NCI-H1092 treated with DMSO at 0.1 percent for 48 hours (cell line): Measurements from ENCODE around the gene MASP1.
"Not testable (repeated sequence)": the region's sequence is repeated elsewhere in the genome, so short reads cannot be mapped to it uniquely, and the experiment has no call there.

Source experiments
- DNase-seq: peaks from one replicate; lab custom pipeline; 2025; lab: John Stamatoyannopoulos, UW

Gene MASP1

DNA sequence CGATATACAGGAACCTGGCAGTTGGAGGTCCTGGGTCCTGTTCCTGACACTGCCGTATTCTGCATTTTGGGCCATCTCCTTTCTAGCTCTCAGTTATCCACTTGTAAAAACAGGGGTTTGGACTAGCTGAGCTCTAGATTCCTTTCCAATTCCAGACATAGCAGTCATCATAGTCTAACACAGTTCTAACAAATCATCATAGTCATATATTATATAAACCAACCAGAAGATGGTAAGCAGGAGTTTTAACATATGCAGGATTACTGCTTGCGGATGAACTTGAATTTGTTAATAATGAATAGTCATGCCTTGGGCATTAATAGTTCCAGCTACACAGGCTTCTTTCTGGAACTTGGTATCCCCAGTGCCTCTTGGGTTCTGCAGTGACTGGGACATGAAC is 26.6 kb downstream of the MASP1 start:
- no peak for DNase-seq

DNA sequence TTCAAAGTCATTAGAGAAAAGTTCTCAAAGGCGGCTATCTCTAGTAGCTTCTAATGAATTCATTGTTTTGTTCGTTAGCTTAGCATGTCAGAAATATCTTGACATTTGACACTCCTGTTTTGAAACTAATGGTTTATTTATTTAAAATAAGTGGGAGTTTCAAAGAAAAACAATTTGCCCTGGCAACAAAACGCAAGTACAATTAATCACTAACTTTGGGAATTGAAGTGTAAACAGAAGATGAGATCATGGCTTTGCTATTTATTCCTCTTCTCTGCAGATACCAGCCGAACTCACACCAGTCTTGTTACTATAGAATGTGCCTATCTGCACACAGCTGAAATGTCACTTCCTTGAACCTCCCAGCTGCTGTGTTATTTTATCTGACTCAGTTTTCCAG is 27.5 kb downstream of the MASP1 start:
- DNase-seq: no peak

DNA sequence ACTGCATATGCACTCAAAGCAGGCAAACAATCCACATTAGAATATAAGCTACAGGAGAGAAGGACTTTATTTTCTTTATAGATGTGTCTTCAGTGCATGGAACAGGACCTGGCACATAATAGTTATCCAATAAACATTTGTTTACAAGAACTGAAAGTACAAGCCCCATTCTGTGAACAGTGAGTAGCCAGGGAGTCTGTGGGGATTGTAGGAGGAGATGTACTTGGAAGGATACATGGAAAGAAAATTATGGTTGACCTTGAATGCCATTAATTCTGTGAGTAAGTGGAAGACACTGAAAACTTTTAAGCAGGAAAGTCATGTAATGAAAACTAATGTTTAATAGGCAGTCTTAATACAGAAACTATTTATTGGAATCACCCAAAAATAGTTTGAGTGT is 28.3 kb downstream of the MASP1 start:
- DNase-seq: no peak

DNA sequence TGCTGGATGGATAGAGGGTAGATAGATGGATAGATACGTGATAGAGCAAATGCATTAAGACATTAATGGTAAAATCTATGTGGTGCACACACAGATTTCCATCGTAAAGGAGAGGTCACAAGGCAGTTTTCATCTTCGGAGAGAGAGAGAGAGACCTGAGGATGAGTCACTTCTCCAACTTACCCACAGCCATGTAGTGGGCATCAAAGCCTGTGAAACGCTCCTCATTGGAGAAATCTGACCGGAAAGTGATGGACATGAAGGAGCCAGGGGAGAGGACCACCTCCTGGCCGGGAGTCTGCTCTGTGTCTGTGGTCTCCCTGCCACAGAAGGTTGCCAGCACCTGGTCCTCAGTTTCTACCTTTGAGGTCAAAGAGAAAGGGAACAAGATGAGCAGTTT is 29.2 kb downstream of the MASP1 start:
- no peak for DNase-seq

DNA sequence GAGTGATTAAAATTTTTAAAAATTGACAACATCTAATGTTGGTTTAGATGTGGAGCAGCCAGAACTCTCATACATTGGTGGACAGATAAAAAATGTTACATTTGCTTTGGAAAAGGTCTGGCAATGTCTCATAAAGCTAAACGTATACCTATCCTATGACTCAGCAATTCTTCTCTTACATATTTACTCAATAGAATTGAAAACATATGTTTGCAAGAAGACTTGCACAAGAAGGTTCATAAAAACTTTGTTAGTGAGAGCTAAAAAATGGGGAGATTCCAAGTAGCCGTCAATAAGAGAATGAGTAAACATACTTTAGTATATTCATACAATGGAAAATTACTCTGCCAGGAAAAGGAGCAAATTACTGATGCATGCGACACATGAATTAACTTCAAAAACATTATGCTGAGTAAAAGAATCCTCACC is 30.0 kb downstream of the MASP1 start:
- DNase-seq: no peak

DNA sequence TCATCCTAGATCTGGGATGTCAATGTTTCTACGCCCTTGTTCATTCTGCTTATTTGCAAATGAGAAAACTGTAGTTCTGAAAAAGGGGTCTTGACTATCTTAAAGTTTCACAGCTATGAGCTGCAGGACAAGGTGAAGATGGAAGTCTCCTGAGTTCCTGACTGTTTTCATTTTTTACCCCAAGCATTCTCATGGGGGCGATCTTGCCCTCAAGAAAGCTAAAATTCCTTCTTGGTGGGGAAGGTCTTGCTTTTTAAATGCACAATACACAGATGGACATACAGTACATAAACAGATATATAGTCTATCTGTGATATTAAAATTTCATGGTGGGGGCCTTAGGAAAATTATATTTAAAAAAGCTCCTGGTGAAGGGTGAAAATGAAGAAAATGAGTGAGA is 32.4 kb downstream of the MASP1 start:
- no peak for DNase-seq

DNA sequence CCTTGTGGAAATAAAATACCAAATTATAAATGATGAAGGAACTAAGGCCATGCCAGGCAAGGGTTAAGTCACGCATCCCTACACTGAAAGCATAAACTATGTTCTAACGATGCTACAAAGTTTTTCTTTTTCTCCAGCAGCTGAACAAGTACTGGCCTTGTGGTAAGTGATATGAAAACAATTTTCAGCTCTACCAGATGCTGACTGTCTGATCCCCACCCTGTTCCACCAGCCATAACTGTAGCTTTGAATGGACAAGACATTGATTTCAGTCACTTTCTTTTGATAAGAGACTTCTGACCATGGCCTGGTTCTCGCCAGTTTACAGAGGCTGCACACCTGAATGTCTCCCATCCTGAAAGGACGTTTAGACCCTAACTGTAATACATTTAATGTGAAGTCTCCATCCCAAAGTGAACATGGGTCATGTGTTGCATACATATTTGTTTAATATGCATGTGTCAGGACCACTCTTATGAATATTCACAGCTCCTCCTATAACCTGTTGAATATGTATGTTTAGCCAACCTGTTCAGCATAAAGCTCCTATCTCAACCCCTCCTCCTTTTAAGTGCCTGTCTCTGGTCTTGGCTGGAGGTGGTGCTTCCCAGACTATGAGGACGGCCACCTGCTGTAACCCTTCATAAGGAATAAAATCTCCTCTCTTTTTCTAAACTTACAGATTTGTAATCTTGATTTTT is 33.4 kb downstream of the MASP1 start:
- no peak for DNase-seq

DNA sequence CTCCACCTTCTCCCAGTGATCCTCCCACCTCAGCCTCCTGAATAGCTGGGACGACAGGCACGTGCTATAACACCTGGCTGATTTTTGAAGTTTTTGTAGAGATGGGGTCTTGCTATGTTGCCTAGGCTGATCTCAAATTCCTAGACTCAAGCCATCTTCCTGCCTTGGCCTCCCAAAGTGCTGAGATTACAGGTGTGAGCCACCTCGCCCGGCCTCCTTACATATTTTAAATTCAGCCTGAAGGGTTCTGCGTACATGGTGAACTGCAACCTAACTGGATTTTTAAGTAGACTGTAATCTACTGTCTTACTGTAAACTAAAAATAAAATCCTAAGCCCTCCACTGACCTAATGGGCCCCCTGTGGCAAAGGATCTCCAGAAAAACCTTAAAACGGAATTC is 34.1 kb downstream of the MASP1 start:
- DNase-seq: no peak

DNA sequence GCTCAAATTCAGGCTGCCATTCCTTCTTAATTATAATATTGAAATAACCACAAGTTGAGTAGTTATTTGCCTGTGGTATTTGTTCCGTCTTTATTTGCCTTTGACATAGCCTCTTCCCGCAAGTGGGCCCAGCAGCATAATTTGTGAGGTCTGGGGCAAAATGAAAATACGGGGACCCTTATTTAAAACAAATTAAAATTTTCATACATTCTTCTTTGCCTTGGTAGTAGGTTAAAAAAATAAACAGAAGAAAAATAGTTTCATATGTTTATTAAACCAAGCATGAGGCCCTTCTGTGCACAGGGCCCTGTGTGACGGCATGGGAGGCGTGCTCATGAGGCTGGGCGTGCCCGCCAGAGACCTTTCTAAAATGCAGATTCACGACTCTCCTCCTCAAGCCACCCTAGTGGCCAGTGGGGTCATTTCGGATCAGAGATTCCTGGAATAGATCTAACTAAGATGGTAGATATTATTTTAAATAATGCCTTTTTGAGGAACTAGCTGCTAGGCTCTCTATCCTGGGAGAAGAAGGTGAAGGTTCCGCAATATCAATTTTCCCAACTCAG is 35.4 kb downstream of the MASP1 start:
- no peak for DNase-seq

DNA sequence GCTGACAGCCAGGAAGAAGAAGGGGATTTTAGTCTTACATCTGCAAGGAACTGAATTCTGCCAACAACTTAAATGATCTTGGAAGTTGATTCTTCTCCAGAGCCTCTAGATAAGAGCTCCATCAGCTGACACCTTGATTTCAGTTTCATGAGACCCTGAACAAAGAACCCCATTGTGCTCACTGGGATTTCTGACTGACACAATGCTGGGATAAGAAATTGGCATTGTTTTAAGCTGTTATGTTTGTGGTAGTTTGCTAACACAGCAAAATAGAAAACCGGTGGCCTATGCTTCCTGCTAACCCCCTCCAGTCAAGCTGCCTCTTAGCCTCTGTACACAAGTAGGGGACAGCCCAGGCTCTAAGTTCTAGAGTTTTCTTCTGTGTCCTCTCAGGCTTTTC is 36.2 kb downstream of the MASP1 start:
- DNase-seq: no peak

DNA sequence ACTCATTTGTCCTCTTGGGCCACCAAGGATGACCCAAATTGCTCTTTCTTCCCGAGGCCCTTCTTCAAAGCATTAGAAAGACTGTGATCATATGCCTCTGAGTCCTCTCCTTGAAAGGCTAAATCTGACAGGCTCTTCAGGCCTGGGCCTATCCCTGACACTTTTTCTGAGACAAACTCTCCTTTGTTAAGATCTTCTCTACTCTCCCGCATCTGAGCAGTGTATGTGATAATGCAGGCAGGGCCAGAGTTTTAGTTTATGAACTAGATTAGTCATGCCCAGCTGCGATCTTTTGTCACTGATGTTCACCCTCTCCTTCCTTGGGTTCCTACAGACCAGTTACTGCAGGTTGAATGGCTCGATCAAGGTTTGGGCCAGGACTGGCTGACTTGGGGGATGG is 39.2 kb downstream of the MASP1 start:
- DNase-seq: no peak

DNA sequence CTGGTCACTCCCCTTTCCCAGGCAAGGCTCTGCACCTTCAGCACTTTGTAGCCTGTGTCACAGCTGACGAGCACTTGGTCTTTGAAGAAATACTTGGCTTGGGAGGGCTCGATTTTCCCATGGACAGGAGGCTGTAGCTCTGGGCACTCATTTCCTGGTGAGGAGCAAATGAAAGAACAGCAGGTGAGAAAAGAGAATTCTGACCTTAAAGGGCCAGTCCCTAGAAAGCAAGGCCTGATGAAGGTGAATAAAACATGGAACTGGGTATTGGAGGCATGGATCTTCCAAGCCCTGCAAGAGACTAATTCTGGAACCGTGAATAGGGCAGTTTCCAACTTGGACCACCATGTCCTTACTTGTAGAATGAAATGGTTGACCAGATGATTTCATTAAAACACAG is 39.9 kb downstream of the MASP1 start:
- DNase-seq: no peak

DNA sequence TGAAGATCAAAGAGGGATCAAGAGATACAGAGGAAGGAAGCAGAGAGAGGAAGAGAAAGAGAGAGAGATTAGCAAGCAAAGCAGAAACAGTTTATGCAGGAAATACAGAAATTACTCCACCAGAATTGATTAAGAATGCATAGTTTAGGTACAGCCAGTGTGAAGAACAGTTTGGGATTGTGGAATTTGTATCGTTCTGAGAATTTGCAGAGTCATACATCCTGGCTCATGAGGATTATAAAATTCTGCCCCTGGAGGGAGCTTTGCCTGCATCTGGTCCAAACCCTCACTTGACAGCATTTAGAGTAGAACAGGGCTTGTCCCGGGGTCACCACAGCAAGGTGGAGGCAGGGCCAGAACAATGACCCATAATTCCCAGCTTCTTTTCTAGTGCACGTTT is 44.1 kb downstream of the MASP1 start:
- no peak for DNase-seq

DNA sequence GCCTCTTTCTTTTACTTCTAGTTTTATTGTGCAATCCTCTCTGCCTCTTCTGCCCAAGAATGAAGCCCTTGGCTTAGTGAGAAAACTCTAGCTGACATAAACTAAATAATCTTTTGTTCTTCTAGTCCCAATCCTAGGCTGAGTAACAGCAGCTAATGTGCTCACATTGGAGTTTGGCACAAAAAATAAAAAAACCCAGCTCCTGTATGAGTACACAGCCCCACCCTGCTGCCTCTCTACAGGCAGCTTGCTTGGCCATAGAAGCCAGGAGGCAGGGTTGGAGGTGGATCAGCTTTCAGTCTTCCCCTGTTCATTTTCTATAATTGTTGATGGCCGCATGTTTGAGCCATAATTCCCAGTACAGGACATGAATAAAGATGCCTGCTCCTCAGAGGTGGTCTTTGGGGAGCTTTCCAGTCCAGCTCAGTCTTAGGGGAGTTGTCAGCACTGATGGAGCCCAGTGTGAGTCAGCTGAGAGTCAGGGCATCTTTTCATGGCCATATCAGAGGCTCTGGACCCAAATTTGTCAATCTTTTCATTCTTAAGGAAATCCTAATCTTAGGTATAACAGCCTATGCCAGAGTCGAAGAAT is 47.5 kb downstream of the MASP1 start:
- DNase-seq: no peak

DNA sequence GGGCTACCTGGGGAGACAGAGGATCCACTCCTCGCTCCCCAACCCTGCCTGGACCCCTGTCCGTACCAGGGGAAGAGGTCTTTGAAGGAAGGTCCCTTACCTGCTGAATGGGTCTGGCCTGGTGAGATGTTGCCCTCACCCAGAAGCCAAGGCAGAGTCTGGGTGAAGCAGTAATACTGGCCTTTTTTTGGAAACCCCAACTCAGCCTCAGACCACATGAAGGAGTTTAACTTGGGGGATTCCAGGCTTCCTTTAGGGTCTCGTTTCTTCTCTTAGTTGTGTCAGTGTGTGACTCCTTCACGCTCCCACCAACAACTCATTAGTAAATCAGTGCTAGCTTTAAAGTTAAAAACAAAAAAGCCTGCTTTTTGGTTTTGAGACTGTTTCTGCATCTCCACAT is 48.6 kb downstream of the MASP1 start:
- no peak for DNase-seq

DNA sequence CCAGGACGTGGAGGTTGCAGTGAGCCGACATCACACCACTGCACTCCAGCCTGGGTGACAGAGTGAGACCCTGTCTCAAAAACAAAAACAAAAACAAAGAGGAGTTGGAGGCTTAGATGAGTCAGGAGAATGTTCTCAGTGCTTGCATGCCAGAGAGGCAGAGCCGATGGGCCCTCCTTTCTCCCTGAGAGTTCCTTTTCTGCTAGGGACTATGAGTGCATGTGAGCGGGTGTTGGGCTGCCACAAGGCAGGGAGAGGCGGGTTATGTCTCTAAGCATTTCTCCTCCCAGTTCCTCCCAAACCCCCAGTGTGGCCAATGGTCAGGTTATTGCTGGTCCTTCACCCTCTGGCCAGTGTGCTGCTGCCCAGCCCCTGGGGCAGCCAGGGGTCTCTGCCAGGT is 49.1 kb downstream of the MASP1 start:
- no peak for DNase-seq

DNA sequence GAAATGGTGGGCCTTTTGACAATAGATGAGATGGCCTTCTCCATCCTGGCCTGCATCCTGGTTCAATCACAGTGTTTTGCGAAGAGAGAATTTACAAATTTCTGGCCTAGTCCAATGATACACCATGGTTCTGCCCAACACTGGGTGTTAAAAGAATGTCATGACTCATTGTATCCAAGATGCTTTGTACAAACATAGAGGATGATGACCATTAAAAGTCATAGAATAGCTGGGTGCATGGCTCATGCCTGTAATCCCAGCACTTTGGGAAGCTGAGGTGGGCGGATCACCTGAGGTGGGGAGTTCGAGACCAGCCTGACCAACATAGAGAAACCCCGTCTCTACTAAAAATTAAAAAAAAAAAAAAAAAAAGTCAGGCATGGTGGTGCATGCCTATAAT is 52.7 kb downstream of the MASP1 start:
- not testable (repeated sequence) for DNase-seq

DNA sequence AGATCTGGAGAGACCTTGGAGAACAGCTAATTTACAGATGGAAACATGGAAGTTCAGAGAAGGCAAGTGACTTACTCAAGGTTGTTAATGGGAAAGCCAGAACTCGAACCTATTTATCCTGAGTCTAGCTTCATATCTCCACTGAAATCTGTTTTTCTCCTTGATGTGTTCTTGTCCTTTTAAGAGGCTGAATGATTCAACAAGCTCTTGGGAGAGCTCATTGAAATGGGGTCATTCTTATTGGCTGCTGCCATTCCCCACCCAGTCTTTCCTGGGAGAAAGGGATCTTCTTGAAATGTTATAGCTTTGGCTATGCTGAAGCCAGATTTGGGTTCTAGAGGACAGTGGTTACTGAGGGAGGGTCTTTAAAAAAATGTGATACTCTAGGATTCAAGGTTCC is 53.3 kb downstream of the MASP1 start:
- DNase-seq: no peak

DNA sequence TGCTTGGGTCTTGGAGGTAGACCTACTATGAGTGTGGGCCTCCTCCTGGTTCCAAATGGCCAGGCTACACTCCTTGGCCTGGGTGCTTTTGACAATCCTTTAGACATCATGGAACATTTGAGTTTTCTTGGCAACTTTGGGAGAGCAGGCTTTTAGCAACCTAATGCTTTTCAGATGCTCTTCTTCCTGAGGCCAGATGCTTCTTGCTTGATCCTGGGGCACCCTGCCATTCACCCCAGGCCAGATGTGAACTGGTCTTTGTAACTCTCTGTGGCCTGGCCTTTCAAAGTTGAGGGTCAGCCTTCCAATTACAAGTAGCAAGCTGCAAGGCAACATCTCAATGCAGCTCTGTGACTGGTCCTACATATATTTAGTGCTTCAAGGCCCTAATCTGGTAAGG is 53.8 kb downstream of the MASP1 start:
- DNase-seq: no peak

DNA sequence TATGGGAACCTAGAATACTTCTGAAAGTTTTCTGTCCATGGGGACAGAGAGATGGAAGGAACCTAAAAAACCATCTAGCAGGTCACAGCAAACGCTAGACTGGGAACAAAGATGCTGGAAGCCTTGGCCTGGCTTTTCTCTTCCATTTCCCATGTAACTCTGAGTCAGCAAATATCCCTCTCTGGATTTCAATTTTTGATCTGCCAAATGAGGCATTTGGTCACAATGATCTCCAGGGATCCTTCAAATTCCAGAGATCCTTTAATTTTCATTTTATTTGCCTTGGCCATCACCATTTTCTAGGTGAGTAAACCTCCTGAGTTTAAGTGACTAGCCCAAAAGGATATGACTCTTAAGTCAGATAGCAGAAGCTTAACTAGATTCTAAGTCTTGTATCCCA is 54.6 kb downstream of the MASP1 start:
- DNase-seq: no peak

DNA sequence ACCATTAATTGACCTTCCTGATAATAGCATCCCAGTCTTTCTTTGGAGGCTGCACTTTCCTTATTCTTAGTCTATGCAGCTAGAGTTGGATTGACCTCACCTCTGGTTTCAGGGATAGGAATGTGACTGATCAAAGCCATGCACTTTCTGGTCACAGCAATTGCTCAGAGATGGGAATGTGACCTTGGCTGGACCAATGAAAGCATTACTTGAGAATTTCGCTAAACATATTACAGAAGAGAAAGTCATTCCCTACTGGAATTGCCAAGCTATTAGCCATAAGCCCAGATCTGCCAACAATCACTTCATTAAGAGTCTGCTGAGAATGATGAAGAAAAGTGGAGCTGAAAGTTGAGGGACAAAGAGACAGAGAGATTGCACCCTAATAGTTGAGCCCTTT is 61.5 kb downstream of the MASP1 start:
- no peak for DNase-seq

DNA sequence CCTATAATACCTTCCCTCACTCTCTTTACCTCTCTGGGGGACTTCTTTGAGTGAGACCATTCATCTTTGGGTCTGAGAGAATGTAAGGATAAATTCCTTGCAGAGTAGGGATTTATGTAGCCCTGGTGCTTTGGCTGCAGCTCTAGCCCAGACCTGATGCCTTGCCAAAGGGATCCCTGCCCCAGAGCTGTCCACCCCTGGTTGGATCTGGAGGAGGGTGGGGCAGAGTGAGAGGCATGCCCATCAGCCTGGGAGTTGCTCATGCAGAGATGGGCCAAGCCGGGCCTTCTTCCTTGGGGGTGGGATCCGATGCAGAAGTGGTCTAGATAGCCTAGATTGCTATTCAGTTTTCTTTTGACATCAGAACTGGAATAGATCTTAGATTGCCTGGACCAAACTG is 62.8 kb downstream of the MASP1 start:
- no peak for DNase-seq

DNA sequence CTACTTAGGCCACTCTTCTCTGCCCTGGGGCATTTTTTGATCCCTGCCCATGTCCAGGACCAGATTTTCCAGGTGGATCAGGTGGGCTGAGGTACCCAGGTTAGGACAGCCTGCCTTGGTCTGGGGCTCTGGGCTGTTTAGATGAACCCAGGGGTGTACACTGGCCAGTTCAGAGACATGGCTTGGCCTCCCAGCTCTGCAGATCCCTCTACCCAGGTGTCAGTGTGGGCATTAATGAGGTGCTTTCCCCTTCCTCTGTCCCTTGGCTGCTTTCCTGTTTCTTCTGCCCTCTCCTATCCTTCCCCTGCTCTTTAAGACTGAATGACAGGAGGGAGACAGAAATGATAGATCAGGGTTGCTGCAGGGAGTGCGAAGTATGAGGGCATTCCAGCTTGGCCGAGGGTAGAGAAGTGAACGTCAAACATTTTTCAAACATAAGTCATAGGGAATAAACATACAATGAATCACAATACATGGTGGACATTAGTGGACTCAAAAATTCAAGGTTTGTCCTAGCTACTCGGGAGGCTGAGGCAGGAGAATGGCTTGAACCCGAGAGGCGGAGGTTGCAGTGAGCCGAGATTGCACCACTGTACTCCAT is 63.8 kb downstream of the MASP1 start:
- DNase-seq: no peak

DNA sequence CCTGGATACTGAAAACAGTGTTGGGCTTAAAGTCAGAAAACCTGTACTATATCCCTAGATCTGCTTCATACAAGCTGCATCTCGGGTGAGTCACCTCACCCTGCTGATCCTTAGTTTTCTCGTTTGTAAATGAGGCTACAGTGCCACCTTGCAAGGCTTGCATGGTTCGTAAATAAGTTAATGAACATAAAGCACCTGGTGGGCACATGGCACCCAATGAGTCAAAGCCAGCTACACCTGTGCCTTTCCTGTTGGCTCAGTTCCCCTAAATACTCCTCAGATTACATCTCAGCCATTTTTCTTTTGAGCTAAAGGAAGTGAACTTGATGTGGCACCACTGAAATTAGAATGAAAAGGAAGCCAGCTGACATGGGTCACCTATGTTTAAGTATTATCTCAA is 67.7 kb downstream of the MASP1 start:
- DNase-seq: no peak
